ENCODE results near the gene PIM2.

Gene PIM2

DNA sequence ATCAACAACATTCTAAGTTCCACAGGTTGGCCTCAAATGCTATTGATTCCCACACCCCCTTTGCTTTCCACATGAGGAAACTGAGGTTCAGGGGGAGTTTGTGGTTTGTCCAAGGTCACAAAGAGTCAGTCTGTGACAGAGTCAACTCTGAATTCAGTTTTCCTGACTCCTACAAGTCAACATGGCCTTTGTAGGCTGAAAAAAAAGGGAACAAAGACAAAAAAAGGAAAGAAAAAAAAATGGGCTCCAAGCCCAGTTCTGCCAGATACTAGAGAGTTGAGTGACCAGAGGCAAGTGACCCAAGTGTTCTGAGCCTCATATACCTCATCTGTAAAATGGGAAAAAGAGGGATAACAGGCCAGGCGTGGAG is 16.5 kb upstream of the PIM2 start:
- DNase-seq (ENCODE audit: low read depth): no peak

DNA sequence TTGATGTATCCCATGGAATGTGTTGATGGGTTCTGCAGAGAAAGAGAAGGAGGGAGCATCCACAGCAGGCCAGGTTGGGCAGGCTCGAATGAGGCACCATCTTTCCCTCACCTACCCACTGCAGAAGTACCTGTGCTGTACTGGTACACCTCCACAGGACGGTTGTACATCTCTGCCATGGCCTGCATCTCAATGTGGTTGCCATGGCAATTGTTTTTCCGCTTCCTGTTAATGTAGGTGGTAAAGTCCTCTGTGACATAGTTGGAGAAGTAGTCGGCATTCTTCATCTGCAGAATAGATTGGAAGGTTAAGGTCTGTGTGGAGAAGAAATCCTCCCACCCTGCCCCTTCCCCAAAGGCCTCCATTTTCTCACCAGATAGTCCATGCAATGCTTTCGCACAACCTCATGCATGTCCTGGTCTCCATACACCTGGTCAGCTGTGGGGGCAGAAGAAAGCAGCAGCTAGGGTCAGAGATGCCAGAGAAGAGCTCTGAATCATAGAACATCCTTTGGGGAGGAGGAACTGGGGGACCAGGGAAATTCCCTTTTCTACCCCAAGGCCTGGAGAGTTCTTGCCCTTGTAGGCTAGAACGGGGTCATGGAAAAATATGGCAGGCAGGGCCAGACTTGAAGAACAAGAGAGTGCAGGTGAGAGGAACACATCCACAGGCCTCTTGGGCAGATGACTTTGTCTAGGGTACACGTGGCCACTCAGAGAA is 15.9 kb upstream of the PIM2 start:
- DNase-seq (ENCODE audit: low read depth): no peak

- no peak for DNase-seq (ENCODE audit: low read depth)
Measured at GRCh38 chrX:48933757-48934156, 14.9 kb upstream of the PIM2 start.

GRCh38 chrX:48927736-48928382 is 9.0 kb upstream of the PIM2 start:
- no peak for DNase-seq (ENCODE audit: low read depth)

GRCh38 chrX:48927123-48927522 is 8.3 kb upstream of the PIM2 start:
- DNase-seq (ENCODE audit: low read depth): no peak

- no peak for DNase-seq (ENCODE audit: low read depth)
Measured at GRCh38 chrX:48924270-48924669, 5.4 kb upstream of the PIM2 start.

DNA sequence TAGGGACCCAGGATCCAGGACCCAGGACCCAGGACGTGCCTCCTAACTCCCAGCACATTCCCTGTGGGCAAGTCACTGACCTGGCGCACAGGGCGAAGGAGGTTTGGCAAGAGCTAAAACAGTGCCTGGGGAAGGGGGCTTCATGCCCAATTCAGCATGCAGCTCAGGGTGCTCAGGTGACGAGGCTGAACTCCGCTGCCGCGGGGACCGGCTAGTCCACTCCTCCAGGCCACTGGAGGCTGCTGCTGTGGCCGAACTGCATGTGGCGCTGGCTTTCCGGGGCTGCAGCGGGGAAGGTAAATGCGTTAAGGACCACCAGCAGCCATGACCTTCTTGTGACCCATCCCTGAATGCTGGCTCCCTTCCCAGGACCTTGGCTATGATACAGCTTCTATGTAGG is 4.9 kb upstream of the PIM2 start:
- no peak for DNase-seq (ENCODE audit: low read depth)

DNA sequence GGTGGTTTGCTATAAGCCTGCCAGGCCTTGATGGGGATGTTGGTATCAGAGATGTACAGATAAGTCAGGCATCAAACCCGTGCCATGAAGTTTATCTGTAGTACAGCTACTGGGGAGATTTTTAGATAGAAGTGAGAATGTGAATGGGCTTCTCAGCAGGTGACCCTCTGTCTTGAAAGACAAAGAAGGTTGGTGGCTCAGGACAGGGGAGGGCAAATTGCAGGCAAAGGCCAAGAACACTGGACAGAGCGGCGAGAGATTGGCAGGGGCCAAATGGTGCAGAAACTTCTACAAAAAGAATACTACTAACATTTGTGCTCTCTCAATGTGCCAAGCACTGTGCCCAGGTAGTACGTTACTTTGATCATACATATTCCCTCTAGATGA is 1.9 kb upstream of the PIM2 start:
- DNase-seq (ENCODE audit: low read depth): no peak

DNA sequence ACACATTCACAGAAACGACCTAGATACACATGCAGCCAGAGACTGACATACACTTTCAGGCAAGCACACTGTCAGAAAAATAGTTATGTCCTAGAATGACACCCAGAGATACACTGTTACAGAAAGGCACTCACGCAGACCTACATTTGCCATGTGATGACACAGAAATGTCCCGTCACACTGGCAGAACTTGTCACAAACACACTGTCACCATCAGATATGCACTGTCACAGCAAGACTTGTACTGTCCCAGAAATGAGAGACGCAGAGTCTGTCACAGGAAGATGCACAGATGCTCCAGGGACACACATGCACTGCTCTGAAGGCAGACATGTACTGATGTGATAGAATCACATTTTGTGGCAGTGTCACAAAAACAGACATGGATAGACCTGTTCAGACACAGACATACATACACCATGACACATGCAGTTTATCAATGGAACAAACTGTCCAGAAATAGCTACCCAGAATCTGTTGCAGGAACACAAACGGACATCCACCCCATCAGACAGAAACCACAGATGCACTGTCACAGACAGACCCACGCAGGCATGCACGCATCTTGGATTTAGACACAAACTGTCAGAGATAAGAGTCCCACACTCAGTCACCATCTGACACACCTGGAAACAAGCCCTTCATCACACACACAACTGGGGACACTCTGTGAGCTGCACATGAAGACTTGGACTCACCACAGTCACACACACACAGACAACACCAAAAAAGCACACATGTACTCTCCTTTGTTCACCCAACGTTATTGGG is 1.3 kb upstream of the PIM2 start:
- no peak for DNase-seq (ENCODE audit: low read depth)

DNA sequence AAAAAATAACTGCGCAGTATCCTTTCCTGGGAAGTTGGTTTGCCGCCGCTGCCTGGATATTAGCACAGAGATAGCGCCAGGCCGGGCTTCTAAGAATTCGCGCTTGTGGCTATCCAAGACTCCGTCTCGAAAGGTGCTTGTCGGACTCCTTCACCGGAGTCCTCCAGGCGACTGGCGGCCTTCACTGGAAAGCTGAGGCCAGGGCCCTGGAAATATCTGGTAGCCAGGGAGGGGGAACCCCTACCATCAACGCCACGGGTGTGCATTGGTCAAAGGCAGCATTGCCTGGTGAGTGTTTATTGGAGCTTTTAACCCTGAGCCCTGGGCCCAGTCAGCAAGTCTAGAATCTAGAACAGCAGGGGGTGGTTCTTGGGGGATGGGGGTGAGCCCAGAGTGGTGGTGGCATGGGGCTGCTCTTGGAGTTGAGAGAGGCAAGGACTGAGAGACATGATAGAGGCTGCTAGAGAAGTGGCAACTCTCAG is 577 bp upstream of the PIM2 start:
- DNase-seq (ENCODE audit: low read depth): no peak

GRCh38 chrX:48918301-48918642 is 552 bp downstream of the PIM2 start:
- DNase-seq (ENCODE audit: low read depth): no peak

DNA sequence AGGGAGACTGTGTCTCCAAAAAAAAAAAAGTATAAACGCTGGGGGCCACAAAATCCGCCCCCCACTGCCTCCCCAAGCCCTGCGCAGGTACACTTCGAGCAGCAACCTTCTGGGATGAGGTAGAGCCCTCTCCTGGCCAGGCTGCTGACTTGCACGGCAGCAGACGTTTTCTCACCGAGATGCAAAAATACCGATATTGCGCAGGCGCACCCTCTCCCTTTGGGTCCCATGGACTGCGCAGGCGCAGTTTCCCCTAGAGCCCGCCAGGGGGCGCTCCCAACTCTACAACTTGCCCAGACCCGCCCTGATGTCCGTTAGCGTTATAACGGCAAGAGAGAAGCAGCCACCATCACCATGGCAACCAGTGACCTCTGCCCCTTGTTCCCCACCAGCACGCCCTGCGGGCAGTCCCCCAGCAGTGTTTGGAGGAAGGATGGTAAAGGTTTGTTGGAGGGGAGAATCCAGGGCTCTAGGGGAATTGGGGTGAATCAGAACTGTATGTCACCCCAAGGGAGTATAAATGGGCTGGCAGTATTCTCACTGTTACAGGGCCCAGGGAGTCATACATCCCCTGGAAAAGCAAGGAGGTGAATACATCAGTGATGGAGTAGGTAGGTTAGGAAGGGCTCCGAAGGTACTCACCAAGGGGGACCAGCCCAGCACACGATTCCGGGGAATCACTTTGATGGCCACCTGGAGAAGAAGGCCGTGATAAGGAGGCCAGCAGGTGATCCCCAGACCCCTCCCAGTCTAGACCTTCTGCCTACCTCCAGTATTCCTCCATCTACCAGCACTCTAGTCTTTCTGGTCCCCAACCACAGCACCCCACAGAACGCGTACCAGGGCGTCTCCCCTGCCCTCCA is 1.5 kb downstream of the PIM2 start:
- DNase-seq (ENCODE audit: low read depth): peak; percentile 69

GRCh38 chrX:48914593-48915493 is 4.0 kb downstream of the PIM2 start:
- no peak for DNase-seq (ENCODE audit: low read depth)

- DNase-seq (ENCODE audit: low read depth): no peak
Measured at GRCh38 chrX:48913605-48914366, 5.0 kb downstream of the PIM2 start.

DNA sequence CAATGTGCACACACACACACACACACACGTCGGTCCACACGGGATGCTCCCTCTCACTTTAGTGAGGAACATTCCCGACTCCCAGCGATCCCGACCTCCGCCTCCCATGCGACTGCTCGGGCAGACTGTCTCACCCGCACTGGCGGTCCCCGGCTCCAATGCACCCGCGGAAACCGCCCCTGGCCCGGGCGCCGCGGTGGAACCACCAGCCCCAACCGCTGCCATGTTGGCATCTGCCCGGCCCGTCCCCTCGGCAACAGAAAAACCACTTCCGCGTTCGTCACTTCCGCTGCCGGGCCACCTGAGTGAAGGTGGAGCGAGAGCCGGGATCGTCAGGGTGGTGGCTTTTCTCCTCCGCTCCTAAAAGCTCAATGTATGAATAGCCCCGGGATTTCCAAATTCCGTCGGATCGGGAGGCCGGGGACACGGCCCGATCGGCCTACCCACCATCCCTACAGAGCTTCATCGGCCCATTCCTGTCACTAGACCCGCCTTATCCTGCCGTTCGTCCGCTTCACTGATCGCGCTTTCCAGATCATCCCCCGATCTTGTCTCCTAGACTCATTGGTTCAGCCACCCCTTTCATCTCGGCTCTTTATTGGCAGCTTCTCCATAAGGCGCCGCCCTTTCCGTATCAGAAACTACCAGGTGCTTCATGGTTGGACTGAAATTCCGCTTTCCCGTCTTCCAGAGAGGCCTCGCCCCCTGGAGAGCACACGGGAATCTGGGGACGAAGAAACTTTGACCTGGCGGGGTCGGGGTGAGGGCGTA is 7.2 kb downstream of the PIM2 start, which contains the start of gene SLC35A2:
Gene SLC35A2 (minus strand): TSS at position 235 of the 771 bp plus-strand sequence. CDS start 10 bp downstream, at position 225.
- no peak for DNase-seq (ENCODE audit: low read depth)

DNA sequence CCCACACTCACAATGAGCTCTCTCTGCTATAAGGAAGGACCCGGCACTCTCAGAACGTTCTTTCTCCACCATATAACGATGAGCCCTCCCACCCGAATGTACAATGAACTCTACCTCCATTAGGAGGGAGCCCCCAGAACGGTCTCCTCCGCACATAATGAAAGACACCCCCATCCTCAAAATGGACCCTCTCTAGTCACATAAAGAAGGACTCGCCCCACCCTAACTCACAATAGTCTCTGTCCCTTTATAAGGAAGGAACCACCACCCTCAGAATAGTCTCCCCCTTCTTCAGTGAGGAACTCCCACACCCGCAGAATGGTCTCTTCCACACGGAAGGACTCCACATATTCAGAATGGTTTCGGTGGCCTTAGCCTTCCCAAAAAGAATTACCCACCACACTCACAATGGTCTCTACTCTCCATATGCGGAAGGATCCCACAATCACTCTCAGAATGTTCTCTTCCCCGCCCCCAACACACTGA is 7.9 kb downstream of the PIM2 start:
- DNase-seq (ENCODE audit: low read depth): no peak

- DNase-seq (ENCODE audit: low read depth): no peak
Measured at GRCh38 chrX:48909703-48910294, 9.0 kb downstream of the PIM2 start.

DNA sequence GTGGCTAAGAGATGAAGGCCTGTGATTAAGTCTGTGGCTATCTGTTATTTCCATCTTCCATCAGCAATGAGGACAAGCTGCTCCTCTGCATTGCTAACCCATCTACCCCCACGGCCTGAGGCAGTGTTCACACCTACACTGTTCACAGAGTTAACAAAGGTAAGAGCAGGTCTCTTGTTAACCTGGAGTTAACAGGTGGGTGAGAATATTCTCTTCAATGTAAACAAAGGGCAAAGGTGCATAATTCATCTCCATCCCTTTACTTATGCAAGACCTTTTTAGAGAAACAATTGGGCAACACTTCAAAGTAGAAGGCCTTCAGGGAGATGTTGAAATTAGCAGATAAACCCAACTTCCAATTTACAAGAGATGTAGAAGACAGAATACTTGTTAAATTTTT is 10.2 kb downstream of the PIM2 start:
- no peak for DNase-seq (ENCODE audit: low read depth)

All from GM04504 (cell line).